HG02884 (cell line): ENCODE data around the gene KCNQ1.

Source experiments
- ATAC-seq: cut with Tn5 transposase; IDR thresholded peaks from one replicate; pipeline ENCODE4 v1.9.1; 2021; ENCODE audit warnings: mild to moderate bottlenecking, moderate library complexity; ENCODE audit not compliant: unreplicated experiment

KCNQ1 gene

GRCh38 chr11:2531277-2531986 lies 86.6 kb downstream of the KCNQ1 start:
- ATAC-seq = no peak

DNA sequence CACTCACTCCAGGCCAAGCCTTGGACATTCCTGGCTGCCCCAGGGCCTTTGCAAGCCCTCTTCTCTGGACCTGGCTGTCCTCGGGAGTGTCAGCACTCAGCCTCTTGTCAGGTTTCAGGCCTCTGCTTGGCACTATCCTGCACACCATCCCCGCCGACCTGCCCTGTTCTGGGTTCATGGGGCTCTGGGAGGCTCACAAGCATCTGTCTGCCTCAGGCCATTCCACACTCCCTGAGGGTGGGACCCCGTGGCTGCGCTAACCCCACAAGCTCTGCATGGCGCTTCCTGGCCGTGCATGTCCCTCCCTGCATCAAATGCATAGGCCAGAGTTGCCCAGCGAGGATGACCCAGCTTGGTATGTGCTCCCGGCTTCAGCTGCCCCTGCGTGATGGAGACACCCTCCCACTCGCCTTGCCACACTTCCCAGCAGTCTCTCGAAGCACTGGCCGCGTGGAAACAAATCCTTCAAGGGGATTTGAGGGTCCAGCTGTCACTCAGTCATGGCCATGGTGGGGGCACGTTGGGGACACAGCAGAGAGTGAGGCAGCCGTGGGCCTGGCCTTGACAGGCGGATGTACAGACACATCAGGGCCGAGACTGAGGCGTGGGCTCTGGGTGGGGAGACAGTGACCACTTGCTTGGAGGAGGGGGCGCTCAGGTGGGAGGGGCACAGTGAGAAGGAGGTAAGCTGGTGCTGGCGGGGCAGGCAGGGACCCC lies 87.3 kb downstream of the KCNQ1 start:
- no peak for ATAC-seq

DNA sequence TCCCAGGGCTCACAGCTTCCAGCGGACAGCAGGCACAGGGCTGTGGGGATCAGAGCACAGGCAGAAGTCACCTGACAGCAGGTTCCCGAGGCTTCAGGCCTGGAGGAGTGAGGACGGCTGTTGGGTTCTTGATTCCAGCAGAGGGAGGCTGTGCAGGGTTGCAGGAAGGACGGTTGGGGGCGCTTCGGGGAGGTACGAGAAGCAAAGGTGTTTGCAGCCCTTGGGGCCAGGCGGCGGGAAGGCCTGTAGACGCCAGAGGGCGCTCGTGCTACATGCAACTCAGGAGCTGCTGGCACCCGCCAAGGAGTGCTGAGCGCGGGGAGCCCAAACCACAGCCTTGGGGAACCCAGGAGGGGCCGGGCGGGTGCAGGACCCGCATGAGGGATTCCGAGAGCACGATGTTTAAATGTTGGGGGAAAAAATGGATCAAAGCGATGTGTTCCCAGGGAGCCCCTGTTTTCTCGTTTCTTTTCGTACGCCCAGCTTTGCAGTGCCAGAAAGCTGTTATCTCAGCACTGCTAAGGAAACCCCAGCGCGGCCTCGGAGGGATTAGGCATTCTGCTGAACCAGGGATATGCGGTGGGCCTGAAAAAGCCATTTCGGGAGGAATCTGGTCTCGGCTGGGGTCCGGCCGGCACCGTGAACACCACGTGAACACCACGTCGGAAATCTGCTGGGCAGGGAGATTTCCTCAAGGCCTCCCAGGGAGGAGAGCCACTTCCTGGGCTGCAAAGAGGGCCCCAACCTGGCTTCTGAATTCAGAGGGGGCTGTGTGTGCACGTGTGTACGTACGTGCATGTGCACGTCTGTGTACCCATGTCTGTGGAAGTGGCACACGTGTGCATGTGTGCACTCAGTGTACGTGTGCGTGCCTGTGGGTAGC lies 88.1 kb downstream of the KCNQ1 start:
- ATAC-seq = peak; percentile 76

DNA sequence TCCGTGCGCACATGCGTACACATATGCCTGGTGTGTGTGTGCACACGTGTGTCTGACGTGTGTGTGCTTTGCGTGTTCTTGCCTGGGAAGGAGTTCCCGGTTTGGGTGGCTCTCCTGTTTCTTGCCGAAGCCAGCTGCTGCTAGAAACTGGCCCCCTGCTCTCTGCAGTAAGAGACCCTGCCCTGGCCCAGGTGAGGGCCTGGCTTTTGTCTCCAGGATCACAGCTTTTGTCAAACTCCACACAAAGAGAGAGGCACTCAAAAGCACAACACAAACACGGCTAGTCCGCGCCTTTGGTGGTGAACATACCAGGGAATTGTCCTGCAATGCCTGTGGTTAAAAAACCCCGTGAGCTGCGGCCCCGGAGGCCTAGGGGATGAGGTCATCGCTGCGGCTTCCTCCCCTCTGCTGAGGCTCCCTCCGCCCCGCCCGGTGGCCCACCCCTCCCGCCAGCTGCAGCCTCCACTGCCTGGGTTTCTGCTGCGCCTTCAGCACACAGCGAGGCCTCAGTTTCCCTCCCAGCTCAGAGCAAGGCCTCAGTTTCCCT lies 88.9 kb downstream of the KCNQ1 start:
- no peak for ATAC-seq

- ATAC-seq = no peak
Measured at GRCh38 chr11:2534134-2534956, 89.5 kb downstream of the KCNQ1 start.

GRCh38 chr11:2534957-2535672 lies 90.3 kb downstream of the KCNQ1 start:
- no peak for ATAC-seq

GRCh38 chr11:2535673-2536439 lies 91.0 kb downstream of the KCNQ1 start:
- no peak for ATAC-seq

- no peak for ATAC-seq
Measured at GRCh38 chr11:2536440-2536989, 91.7 kb downstream of the KCNQ1 start.

- ATAC-seq = no peak
Measured at GRCh38 chr11:2537010-2537705, 92.3 kb downstream of the KCNQ1 start.

GRCh38 chr11:2537896-2538724 lies 93.3 kb downstream of the KCNQ1 start:
- no peak for ATAC-seq

DNA sequence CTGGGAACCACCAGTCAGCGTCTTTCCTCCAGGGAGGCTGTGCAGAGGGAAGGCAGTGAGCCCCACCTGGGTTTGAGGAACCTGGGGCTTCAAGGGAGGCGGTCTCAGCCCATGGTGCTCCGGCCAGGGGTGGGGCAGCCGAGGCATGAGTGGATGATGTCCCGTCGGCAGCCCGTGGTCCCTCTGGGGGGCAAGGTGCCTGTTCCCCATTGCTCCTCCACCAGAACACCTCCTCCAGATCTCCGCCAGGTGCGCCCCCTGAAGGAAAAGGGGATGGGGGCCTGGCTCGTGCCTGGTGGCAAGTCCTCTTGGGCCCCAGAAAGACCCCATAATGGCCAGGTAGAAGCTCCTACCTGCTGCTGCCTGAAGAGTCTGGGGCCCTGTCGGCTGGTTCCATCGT lies 94.1 kb downstream of the KCNQ1 start:
- ATAC-seq = no peak

- ATAC-seq = no peak
Measured at GRCh38 chr11:2539371-2540222, 94.8 kb downstream of the KCNQ1 start.

DNA sequence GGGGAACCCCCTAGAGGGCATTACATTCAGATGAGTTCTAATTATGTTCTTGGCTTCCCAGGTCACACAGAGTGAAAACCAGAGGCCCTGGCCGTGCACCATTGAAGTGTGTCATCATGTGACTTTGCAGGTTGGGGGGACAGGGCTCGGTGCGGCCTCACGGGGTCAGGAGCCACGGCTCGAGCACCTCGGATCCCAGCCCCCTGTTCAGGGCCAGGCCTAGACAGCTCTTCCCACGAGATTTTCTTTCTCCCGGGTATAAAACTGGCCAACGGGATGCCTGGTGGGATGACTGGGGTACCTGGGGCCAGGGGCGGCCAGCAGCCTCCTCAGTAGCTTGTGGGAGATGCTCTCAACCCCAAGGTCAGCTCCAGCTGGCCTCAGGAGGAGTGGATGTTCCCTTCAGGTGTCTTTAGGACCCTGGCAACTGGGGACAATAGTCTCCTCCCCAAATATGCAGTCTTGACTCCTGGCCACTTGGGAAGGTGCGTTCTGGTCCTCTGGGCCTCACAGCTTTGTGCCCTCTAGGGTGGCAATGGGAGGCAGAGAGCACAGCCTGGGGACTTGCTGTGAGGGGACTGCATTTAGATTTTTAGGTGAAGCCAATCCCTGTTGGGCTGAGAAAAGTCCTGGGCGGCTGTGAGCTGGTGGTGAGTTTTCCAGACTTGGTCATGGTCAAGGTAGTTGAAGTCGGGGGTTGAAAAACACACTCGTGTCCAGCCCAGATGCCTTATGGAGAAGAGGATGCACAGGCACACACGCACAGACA lies 95.6 kb downstream of the KCNQ1 start:
- no peak for ATAC-seq

- no peak for ATAC-seq
Measured at GRCh38 chr11:2540992-2541680, 96.3 kb downstream of the KCNQ1 start.

GRCh38 chr11:2541881-2542361 lies 97.1 kb downstream of the KCNQ1 start:
- ATAC-seq = no peak
